Neural cell (in vitro differentiated cells): Measurements from ENCODE around the gene TMEM86A. TPM values are rescaled to one million over a fixed set of nuclear protein-coding genes. Genes with fewer than 3 reads are reported as not detected.

Experiments used
- H2AFZ ChIP-seq: fragments of 200-600, 300-800 bp; sonication (generic), shearing (Covaris generic); 2 replicates; pipeline ENCODE4 v1.6.0; 2014; ENCODE audit warnings: low read depth, mild to moderate bottlenecking, antibody characterized with exemption, low read length, moderate library complexity
- H3F3A ChIP-seq: fragments of 200-600 bp; shearing (Covaris generic); 2 replicates; pipeline ENCODE4 v1.6.1; 2016; ENCODE audit warnings: mild to moderate bottlenecking, moderate library complexity, mixed read lengths, antibody characterized with exemption, low read length; ENCODE audit not compliant: insufficient read depth, poor library complexity, severe bottlenecking
- H3K27ac ChIP-seq: fragments of 200-600, 300-800 bp; sonication (generic), shearing (Covaris generic); 2 replicates; pipeline ENCODE4 v1.5.1; 2014; ENCODE audit warnings: mild to moderate bottlenecking, low read length, moderate library complexity
- H3K27me3 ChIP-seq: fragments of 300-800, 200-600 bp; sonication (generic), shearing (Covaris generic); 2 replicates; pipeline ENCODE4 v1.6.0; 2014; ENCODE audit warnings: mild to moderate bottlenecking, low read depth, low read length, moderate library complexity; ENCODE audit not compliant: insufficient read depth
- H3K36me3 ChIP-seq: fragments of 300-800, 200-600 bp; sonication (generic), shearing (Covaris generic); 2 replicates; pipeline ENCODE4 v1.5.1; 2014; ENCODE audit warnings: mild to moderate bottlenecking, antibody characterized with exemption, low read length, moderate library complexity; ENCODE audit not compliant: insufficient read depth
- H3K4me2 ChIP-seq: fragments of 300-800, 200-600 bp; sonication (generic), shearing (Covaris generic); 2 replicates; pipeline ENCODE4 v1.6.0; 2014; ENCODE audit warnings: mild to moderate bottlenecking, low read length
- H3K4me3 ChIP-seq: fragments of 300-800, 200-600 bp; sonication (generic), shearing (Covaris generic); 2 replicates; pipeline ENCODE4 v1.5.1; 2014; ENCODE audit warnings: mild to moderate bottlenecking, low read length, moderate library complexity
- H3K79me2 ChIP-seq: fragments of 200-600 bp; shearing (Covaris generic); replicated peaks from 2 replicates; pipeline ENCODE4 v1.6.0; 2014; ENCODE audit warnings: mild to moderate bottlenecking, low read length, moderate library complexity; ENCODE audit not compliant: insufficient read depth
- H3K9ac ChIP-seq: fragments of 300-800, 200-600 bp; sonication (generic), shearing (Covaris generic); 2 replicates; pipeline ENCODE4 v1.6.1; 2016; ENCODE audit warnings: mild to moderate bottlenecking, low read length, mixed read lengths
- H3K9me2 ChIP-seq: fragments of 200-600 bp; shearing (Covaris generic); 2 replicates; pipeline ENCODE4 v1.6.1; 2016; ENCODE audit warnings: mild to moderate bottlenecking, low read length, mixed read lengths; ENCODE audit not compliant: insufficient read depth
- H3K9me3 ChIP-seq: fragments of 200-600, 300-800 bp; sonication (generic), shearing (Covaris generic); 2 replicates; pipeline ENCODE4 v1.6.1; 2016; ENCODE audit warnings: mild to moderate bottlenecking, mixed run types, low read length, moderate library complexity, mixed read lengths
- H4K20me1 ChIP-seq: fragments of 200-600 bp; shearing (Covaris generic); 2 replicates; pipeline ENCODE4 v1.6.1; 2016; ENCODE audit warnings: mild to moderate bottlenecking, mixed run types; ENCODE audit not compliant: insufficient read depth
- CTCF ChIP-seq: fragments of 450-650 bp; IDR thresholded peaks from 2 replicates; pipeline ENCODE4 v1.5.1; 2014; ENCODE audit warnings: antibody characterized with exemption, mild to moderate bottlenecking, moderate library complexity; ENCODE audit not compliant: poor library complexity, severe bottlenecking
- EP300 ChIP-seq: fragments of 450-650 bp; conservative IDR thresholded peaks from 2 replicates; pipeline ENCODE4 v1.6.1; 2014; ENCODE audit warnings: antibody characterized with exemption, mild to moderate bottlenecking, moderate library complexity; ENCODE audit not compliant: poor library complexity, severe bottlenecking
- EZH2 ChIP-seq: fragments of 200-600, 300-800 bp; shearing (Covaris generic), sonication (generic); IDR thresholded peaks from 2 replicates; pipeline ENCODE4 v1.6.1; 2014; ENCODE audit warnings: antibody characterized with exemption, low read length, borderline replicate concordance, mild to moderate bottlenecking; ENCODE audit not compliant: insufficient read depth, poor library complexity, severe bottlenecking
- MXI1 ChIP-seq: fragments of 450-650 bp; conservative IDR thresholded peaks from 2 replicates; pipeline ENCODE4 v1.6.1; 2014; ENCODE audit warnings: antibody characterized with exemption, mild to moderate bottlenecking; ENCODE audit not compliant: poor library complexity, severe bottlenecking
- POLR2AphosphoS5 ChIP-seq: IDR thresholded peaks from 2 replicates; pipeline ENCODE4 v1.6.1; 2012
- RAD21 ChIP-seq: fragments of 450-650 bp; conservative IDR thresholded peaks from 2 replicates; pipeline ENCODE4 v1.6.1; 2014; ENCODE audit warnings: antibody characterized with exemption, mild to moderate bottlenecking, moderate library complexity
- REST ChIP-seq: IDR thresholded peaks from 2 replicates; pipeline ENCODE4 v1.6.1; 2012; ENCODE audit warnings: borderline replicate concordance
- SMC3 ChIP-seq: fragments of 450-650 bp; conservative IDR thresholded peaks from 2 replicates; pipeline ENCODE4 v1.6.1; 2014; ENCODE audit warnings: antibody characterized with exemption, mild to moderate bottlenecking, moderate library complexity; ENCODE audit not compliant: poor library complexity
- TAF1 ChIP-seq: IDR thresholded peaks from 2 replicates; pipeline ENCODE4 v1.6.1; 2012; ENCODE audit warnings: low read depth
- polyA plus RNA-seq: library from polyadenylated mRNA; depleted of rRNA; stranded (reverse); fragments of >200 nt; gene quantifications from 2 replicates; pipeline ENCODE4 v1.2.3, GENCODE V29; 2014

The TMEM86A gene
- polyA plus RNA-seq, 1 donor from 2014 or later, result 3.3 TPM

- no peaks in the 10 kb centered on the region for H4K20me1 ChIP-seq
- no peaks in the 10 kb centered on the region for H3K36me3 ChIP-seq
- no peaks in the 10 kb centered on the region for H3K79me2 ChIP-seq
- no peak overlapping the region for H3K4me3 ChIP-seq
- H3K4me2 ChIP-seq, result no peak overlapping the region
- H3F3A ChIP-seq, result no peaks in the 10 kb centered on the region
- no peak overlapping the region for H3K9ac ChIP-seq
- H3K9me3 ChIP-seq, result no peaks in the 10 kb centered on the region
- no peak overlapping the region for H3K27ac ChIP-seq
- H3K9me2 ChIP-seq, result no peaks in the 10 kb centered on the region
- TF ChIP-seq REST (no peak), EZH2 (no peak), EP300 (no peak), MXI1 (no peak), CTCF (no peak), RAD21 (no peak), SMC3 (no peak), TAF1 (no peak), POLR2AphosphoS5 (no peak)
- no peaks in the 10 kb centered on the region for H3K27me3 ChIP-seq
- H2AFZ ChIP-seq, result no peak overlapping the region
These were observed 30.8 kb downstream of the TMEM86A start for GRCh38 chr11:18729426-18729825.

GRCh38 chr11:18730020-18730419, 31.4 kb downstream of the TMEM86A start:
- no peak overlapping the region for H3K27ac ChIP-seq
- no peak overlapping the region for H3K4me2 ChIP-seq
- no peaks in the 10 kb centered on the region for H4K20me1 ChIP-seq
- H3K79me2 ChIP-seq, result no peaks in the 10 kb centered on the region
- H3K27me3 ChIP-seq, result no peaks in the 10 kb centered on the region
- TF ChIP-seq EZH2, result no peak
- TF ChIP-seq POLR2AphosphoS5, result no peak
- no peak for TF ChIP-seq REST
- no peak for TF ChIP-seq RAD21
- no peak for TF ChIP-seq TAF1
- TF ChIP-seq EP300, result no peak
- no peak for TF ChIP-seq MXI1
- TF ChIP-seq CTCF, result no peak
- no peak for TF ChIP-seq SMC3
- no peaks in the 10 kb centered on the region for H3K9me3 ChIP-seq
- no peak overlapping the region for H3K9ac ChIP-seq
- no peaks in the 10 kb centered on the region for H3K9me2 ChIP-seq
- no peak overlapping the region for H3K4me3 ChIP-seq
- no peak overlapping the region for H2AFZ ChIP-seq
- no peaks in the 10 kb centered on the region for H3K36me3 ChIP-seq
- no peaks in the 10 kb centered on the region for H3F3A ChIP-seq
